WTC11 (cell line): Measurements from ENCODE around the gene LAMC1. TPM values are rescaled to one million over a fixed set of nuclear protein-coding genes. Genes with fewer than 3 reads are reported as not detected.

Experiments
- ATAC-seq: fragments of 200-7000 bp; cut with Tn5 transposase; 2 replicates; pipeline ENCODE4 v1.10.0; 2021; ENCODE audit warnings: mild to moderate bottlenecking, moderate library complexity
- CTCF ChIA-PET: fragments of 300-600 bp; sonication (Branson Sonifier 250); formaldehyde crosslinking; loops from one replicate; lab custom pipeline; 2021; ENCODE audit warnings: antibody characterized with exemption; lab: Charles Lee
- POLR2A ChIA-PET: fragments of 350-600 bp; sonication (Branson Sonifier 250); formaldehyde crosslinking; loops from one replicate; lab custom pipeline; 2021; ENCODE audit warnings: antibody characterized with exemption; lab: Charles Lee
- DNase-seq: peaks from one replicate; pipeline ENCODE4 v3.0.0; 2021; ENCODE audit warnings: low spot score
- H3K27ac Mint-ChIP-seq: 2 replicates; pipeline ENCODE4 v1.8.0; 2021; ENCODE audit warnings: mixed read lengths
- H3K27me3 Mint-ChIP-seq: 2 replicates; pipeline ENCODE4 v1.8.0; 2021; ENCODE audit warnings: low read depth, mild to moderate bottlenecking, moderate library complexity, mixed read lengths
- H3K36me3 Mint-ChIP-seq: 2 replicates; pipeline ENCODE4 v1.8.0; 2021; ENCODE audit warnings: mixed read lengths
- H3K4me1 Mint-ChIP-seq: 2 replicates; pipeline ENCODE4 v1.8.0; 2022; ENCODE audit warnings: mixed read lengths
- H3K4me3 Mint-ChIP-seq: 2 replicates; pipeline ENCODE4 v1.8.0; 2021; ENCODE audit warnings: mild to moderate bottlenecking, moderate library complexity, mixed read lengths
- H3K9me3 Mint-ChIP-seq: 2 replicates; pipeline ENCODE4 v1.8.0; 2021; ENCODE audit warnings: mixed read lengths
- ATF6 ChIP-seq: sonication (generic); formaldehyde crosslinking; IDR thresholded peaks from 2 replicates; pipeline ENCODE4 v1.8.1; 2023; ENCODE audit warnings: mild to moderate bottlenecking, missing genetic modification reagents
- CBFB ChIP-seq: sonication (generic); formaldehyde crosslinking; IDR thresholded peaks from 2 replicates; pipeline ENCODE4 v1.8.1; 2022; ENCODE audit warnings: mild to moderate bottlenecking, low read depth, missing genetic modification reagents
- ELF4 ChIP-seq: sonication (generic); formaldehyde crosslinking; IDR thresholded peaks from 2 replicates; pipeline ENCODE4 v1.8.1; 2022; ENCODE audit warnings: low read depth, mild to moderate bottlenecking, moderate library complexity, missing genetic modification reagents
- MXD4 ChIP-seq: fragments of 250-450 bp; sonication (Bioruptor Pico); IDR thresholded peaks from 2 replicates; pipeline ENCODE4 v1.8.0; 2021; ENCODE audit warnings: mild to moderate bottlenecking, moderate library complexity, borderline replicate concordance
- NFATC4 ChIP-seq: fragments of 250-450 bp; sonication (Bioruptor Pico); IDR thresholded peaks from 2 replicates; pipeline ENCODE4 v1.9.0; 2021; ENCODE audit warnings: mild to moderate bottlenecking
- NFYB ChIP-seq: sonication (generic); formaldehyde crosslinking; conservative IDR thresholded peaks from 2 replicates; pipeline ENCODE4 v1.8.0; 2022; ENCODE audit warnings: low read depth, missing genetic modification reagents
- NR2C2 ChIP-seq: sonication (generic); formaldehyde crosslinking; IDR thresholded peaks from 2 replicates; pipeline ENCODE4 v1.8.0; 2022; ENCODE audit warnings: mild to moderate bottlenecking, missing genetic modification reagents
- PRRX2 ChIP-seq: fragments of 250-450 bp; sonication (Bioruptor Pico); IDR thresholded peaks from 2 replicates; pipeline ENCODE4 v1.8.0; 2021; ENCODE audit warnings: mild to moderate bottlenecking
- STAT6 ChIP-seq: sonication (generic); formaldehyde crosslinking; conservative IDR thresholded peaks from 2 replicates; pipeline ENCODE4 v1.8.1; 2023; ENCODE audit warnings: mild to moderate bottlenecking, low read depth, missing genetic modification reagents, moderate library complexity
- TCF7 ChIP-seq: sonication (generic); formaldehyde crosslinking; IDR thresholded peaks from 2 replicates; pipeline ENCODE4 v1.8.0; 2022; ENCODE audit warnings: mild to moderate bottlenecking, low read depth, missing genetic modification reagents, moderate library complexity
- ZMAT4 ChIP-seq: fragments of 250-450 bp; sonication (Bioruptor Pico); IDR thresholded peaks from 2 replicates; pipeline ENCODE4 v1.9.0; 2021; ENCODE audit warnings: mild to moderate bottlenecking
- ZNF121 ChIP-seq: sonication (generic); formaldehyde crosslinking; IDR thresholded peaks from 2 replicates; pipeline ENCODE4 v1.8.0; 2023; ENCODE audit warnings: missing genetic modification reagents
- ZNF281 ChIP-seq: sonication (generic); formaldehyde crosslinking; IDR thresholded peaks from 2 replicates; pipeline ENCODE4 v1.8.0; 2023; ENCODE audit warnings: mild to moderate bottlenecking, missing genetic modification reagents
- ZNF423 ChIP-seq: fragments of 250-450 bp; sonication (Bioruptor Pico); IDR thresholded peaks from 2 replicates; pipeline ENCODE4 v2.1.2; 2022; ENCODE audit warnings: mild to moderate bottlenecking, moderate library complexity
- total RNA-seq: library from RNA; stranded (reverse); gene quantifications from 3 replicates; pipeline ENCODE4 v1.2.3, GENCODE V29; 2021
- TF ChIP-seq, protein P1 (sequence below): sonication (generic); formaldehyde crosslinking; IDR thresholded peaks from 2 replicates; pipeline ENCODE4 v1.8.1; 2022; ENCODE audit warnings: mild to moderate bottlenecking, moderate library complexity, missing genetic modification reagents
- TF ChIP-seq, protein P2 (sequence below): fragments of 250-450 bp; sonication (Bioruptor Pico); IDR thresholded peaks from 2 replicates; pipeline ENCODE4 v1.9.0; 2021; ENCODE audit warnings: mild to moderate bottlenecking

LAMC1 gene
- total RNA-seq, 1 experiment from 2014 or later: 162 TPM

DNA sequence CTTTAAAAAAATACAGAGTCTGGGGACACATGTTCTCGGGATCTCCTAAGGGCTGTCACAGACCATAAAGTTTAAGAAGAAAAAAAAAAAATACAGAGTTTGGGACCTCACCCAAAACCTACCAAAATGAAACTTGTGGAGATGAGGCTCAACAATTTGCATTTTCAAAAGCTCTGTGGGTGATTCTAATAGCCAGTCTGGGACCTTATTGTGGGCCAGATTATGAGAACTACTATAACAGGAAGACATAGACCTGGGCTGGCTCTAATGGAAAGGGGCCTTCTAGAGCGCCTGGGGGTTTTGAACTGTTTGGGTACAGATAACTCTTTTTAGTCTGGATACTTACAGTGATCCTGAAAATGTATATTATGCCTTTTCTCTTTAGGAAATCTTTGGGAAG, 69.1 kb downstream of the LAMC1 start (continued):
- TF ChIP-seq ZNF121 (no peak), NFYB (no peak), PRRX2 (CRISPR knock-in tag) (no peak)

- no peaks in the 10 kb centered on the region for H3K27me3 Mint-ChIP-seq
- no peak overlapping the region for H3K4me3 Mint-ChIP-seq
- no peak for ATAC-seq
- H3K27ac Mint-ChIP-seq: no peak overlapping the region
- peaks cover 55% of the 10 kb centered on the region for H3K4me1 Mint-ChIP-seq
- TF ChIP-seq, protein P1, sequence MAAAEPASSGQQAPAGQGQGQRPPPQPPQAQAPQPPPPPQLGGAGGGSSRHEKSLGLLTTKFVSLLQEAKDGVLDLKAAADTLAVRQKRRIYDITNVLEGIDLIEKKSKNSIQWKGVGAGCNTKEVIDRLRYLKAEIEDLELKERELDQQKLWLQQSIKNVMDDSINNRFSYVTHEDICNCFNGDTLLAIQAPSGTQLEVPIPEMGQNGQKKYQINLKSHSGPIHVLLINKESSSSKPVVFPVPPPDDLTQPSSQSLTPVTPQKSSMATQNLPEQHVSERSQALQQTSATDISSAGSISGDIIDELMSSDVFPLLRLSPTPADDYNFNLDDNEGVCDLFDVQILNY (CRISPR knock-in tag): no peak
- TF ChIP-seq, all 79 proteins: peak for 0
- CTCF ChIA-PET: no interaction called here
- H3K9me3 Mint-ChIP-seq: no peaks in the 10 kb centered on the region
- DNase-seq: no peak
- POLR2A ChIA-PET: no interaction called here
- H3K36me3 Mint-ChIP-seq: no peaks in the 10 kb centered on the region
Measured at GRCh38 chr1:183093066-183093668, 69.9 kb downstream of the LAMC1 start.

- peaks cover 51% of the 10 kb centered on the region for H3K4me1 Mint-ChIP-seq
- H3K36me3 Mint-ChIP-seq: no peaks in the 10 kb centered on the region
- no peaks in the 10 kb centered on the region for H3K27me3 Mint-ChIP-seq
- H3K9me3 Mint-ChIP-seq: no peaks in the 10 kb centered on the region
- CTCF ChIA-PET: no interaction called here
- peak; percentile 82 for ATAC-seq
- POLR2A ChIA-PET: no interaction called here
- no peak overlapping the region for H3K4me3 Mint-ChIP-seq
- H3K27ac Mint-ChIP-seq: peak overlapping the region; percentile 46
- peak; percentile 43 for DNase-seq
- TF ChIP-seq MXD4 (CRISPR knock-in tag) (no peak), ELF4 (CRISPR knock-in tag) (no peak), ZNF281 (CRISPR knock-in tag) (no peak), NR2C2 (CRISPR knock-in tag) (no peak), CBFB (CRISPR knock-in tag) (no peak), ZMAT4 (CRISPR knock-in tag) (no peak), ZNF423 (no peak), NFATC4 (no peak), STAT6 (CRISPR knock-in tag) (no peak), TCF7 (no peak), ATF6 (CRISPR knock-in tag) (no peak)
- TF ChIP-seq, protein P2, sequence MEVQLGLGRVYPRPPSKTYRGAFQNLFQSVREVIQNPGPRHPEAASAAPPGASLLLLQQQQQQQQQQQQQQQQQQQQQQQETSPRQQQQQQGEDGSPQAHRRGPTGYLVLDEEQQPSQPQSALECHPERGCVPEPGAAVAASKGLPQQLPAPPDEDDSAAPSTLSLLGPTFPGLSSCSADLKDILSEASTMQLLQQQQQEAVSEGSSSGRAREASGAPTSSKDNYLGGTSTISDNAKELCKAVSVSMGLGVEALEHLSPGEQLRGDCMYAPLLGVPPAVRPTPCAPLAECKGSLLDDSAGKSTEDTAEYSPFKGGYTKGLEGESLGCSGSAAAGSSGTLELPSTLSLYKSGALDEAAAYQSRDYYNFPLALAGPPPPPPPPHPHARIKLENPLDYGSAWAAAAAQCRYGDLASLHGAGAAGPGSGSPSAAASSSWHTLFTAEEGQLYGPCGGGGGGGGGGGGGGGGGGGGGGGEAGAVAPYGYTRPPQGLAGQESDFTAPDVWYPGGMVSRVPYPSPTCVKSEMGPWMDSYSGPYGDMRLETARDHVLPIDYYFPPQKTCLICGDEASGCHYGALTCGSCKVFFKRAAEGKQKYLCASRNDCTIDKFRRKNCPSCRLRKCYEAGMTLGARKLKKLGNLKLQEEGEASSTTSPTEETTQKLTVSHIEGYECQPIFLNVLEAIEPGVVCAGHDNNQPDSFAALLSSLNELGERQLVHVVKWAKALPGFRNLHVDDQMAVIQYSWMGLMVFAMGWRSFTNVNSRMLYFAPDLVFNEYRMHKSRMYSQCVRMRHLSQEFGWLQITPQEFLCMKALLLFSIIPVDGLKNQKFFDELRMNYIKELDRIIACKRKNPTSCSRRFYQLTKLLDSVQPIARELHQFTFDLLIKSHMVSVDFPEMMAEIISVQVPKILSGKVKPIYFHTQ (CRISPR knock-in tag): no peak
- TF ChIP-seq, protein P1 (CRISPR knock-in tag): no peak
Measured at GRCh38 chr1:183093786-183094298, 70.6 kb downstream of the LAMC1 start.
